ENCODE measurements around the gene SHANK1.

SHANK1 gene

DNA sequence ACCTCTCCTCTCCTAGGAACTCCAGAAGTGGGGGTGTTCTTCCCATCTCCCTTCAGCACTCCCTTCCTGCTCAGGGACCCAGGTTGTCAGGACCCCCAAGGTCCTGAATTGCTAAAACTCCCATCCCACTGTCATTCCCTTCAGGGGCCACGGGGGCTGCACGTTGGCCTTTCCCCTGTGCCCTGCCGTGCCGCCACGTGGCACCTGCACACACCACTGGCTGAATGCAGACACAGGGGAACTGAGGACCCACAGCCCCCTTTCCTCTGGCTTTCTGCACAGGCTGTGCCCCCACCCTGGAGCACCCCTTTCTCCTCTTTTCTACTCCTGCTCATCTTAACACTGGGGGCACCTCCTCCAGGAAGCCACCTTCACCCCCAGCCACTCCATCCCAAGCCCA is 9.0 kb downstream of the SHANK1 start:
- TF ChIP-seq, protein P1, sequence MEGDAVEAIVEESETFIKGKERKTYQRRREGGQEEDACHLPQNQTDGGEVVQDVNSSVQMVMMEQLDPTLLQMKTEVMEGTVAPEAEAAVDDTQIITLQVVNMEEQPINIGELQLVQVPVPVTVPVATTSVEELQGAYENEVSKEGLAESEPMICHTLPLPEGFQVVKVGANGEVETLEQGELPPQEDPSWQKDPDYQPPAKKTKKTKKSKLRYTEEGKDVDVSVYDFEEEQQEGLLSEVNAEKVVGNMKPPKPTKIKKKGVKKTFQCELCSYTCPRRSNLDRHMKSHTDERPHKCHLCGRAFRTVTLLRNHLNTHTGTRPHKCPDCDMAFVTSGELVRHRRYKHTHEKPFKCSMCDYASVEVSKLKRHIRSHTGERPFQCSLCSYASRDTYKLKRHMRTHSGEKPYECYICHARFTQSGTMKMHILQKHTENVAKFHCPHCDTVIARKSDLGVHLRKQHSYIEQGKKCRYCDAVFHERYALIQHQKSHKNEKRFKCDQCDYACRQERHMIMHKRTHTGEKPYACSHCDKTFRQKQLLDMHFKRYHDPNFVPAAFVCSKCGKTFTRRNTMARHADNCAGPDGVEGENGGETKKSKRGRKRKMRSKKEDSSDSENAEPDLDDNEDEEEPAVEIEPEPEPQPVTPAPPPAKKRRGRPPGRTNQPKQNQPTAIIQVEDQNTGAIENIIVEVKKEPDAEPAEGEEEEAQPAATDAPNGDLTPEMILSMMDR (conservative IDR thresholded peaks at IDR 0.05; ENCODE audit: low read depth, low read length): no peak

DNA sequence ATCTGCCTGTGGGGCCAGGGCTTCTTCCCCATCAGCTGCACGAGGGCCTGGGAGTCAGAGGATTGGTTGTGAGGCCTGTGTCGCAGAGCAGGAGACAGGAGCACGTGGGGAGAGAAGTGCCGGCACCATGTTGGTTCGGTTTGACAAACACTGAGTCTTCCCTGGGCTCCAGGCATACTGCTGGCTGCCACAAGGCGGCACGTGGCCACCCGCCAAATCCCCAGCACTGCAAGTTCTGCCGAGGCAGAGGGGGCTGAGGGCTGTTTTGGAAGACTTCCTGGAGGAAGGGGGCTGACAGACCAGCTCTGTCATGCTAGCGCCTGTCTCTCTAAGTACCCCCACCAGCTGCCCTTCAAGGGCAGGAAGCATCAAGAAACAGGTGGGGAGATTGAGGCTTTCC is 9.5 kb downstream of the SHANK1 start:
- TF ChIP-seq, protein P1 (conservative IDR thresholded peaks at IDR 0.05; ENCODE audit: low read depth, low read length): no peak
- no peak overlapping the region for H3K4me3 ChIP-seq (ENCODE audit: low read length)
- no peak for DNase-seq (ENCODE audit: low read depth)

More for the DNA sequence above, 9.0 kb downstream of the SHANK1 start:
- no peak overlapping the region for H3K4me3 ChIP-seq (ENCODE audit: low read length)
- DNase-seq (ENCODE audit: low read depth): no peak

DNA sequence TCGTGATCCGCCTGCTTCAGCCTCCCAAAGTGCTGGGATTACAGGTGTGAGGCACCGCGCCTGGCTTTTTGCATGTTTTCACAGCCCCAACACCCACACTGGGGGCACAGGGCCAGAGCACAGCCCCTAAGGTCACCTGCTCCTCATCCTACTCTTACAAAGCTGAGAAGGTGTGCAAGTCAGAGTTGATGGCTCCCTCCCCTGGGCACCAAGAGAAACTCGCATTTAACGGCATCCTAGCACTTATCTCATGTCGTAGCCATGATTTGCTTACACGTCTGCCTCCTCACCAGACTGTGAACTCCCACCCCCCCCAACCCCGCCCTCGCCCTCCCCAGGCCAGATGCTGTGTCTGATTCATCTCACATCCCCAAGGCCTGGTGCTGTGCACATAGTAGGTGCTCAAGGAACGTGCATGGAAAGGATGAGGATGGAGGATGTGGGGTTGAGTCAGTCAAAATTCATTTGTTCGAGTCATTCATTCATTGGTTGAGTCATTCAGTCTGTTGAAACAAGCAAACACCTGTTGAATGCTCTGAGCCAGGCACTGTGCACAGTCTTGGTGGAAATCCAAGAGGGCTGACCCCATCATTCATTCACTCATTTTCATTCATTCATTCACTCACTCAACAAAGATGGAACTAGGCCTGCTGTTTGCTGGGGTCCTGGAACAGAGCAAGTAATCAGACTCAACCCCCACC is 11.3 kb downstream of the SHANK1 start:
- DNase-seq (ENCODE audit: low read depth): no peak
- H3K4me3 ChIP-seq (ENCODE audit: low read length): no peak overlapping the region
- TF ChIP-seq, protein P1 (conservative IDR thresholded peaks at IDR 0.05; ENCODE audit: low read depth, low read length): no peak

DNA sequence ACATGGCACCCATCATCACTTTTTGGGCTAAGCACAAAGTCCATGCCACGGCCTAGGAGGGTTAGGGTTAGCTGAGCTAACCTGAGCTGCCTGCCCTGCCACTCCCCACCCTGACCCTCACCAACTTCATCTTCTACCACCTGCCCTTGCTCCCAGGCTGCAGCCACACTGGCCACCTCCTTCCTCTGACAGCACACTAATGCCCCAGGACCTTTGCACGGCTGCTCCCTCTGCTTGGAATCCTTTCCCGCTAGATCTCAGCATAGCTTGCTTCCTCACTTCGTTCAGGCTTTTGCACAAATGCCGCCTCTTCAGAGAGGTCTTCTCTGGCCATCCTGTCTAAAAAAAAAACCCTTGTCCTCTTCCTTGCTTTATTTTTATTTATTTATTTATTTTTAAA is 13.2 kb downstream of the SHANK1 start:
- TF ChIP-seq, protein P1 (conservative IDR thresholded peaks at IDR 0.05; ENCODE audit: low read depth, low read length): no peak
- H3K4me3 ChIP-seq (ENCODE audit: low read length): no peak overlapping the region
- DNase-seq (ENCODE audit: low read depth): no peak

DNA sequence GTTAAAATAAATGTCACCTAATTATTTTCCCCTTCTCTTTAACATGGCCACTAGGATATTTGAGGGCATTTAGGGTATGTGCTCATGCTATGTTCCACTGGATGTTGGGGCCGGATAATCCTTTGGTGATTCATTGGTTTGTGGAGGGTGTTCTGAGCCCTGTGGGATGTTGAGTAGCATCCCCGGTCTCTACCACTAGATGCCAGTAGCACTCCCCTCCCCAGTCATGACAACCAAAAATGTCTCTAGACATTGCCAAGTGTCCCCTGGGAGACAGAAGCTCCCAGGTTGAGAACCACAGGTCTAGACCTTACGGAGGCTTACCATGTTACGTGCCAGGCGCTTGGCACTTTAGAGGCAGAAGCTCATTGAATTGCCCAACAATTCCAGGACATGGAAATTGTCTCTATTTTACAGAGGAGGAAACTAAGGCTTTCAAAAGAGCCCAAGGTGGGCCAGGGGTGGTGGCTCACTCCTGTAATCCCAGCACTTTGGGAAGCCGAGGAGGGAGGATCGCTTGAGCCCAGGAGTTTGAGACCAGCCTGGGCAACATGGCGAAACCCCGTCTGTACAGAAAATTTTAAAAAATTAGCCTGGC is 14.1 kb downstream of the SHANK1 start:
- TF ChIP-seq, protein P1 (conservative IDR thresholded peaks at IDR 0.05; ENCODE audit: low read depth, low read length): peak; percentile 82
- peak; percentile 9 for DNase-seq (ENCODE audit: low read depth)
- H3K4me3 ChIP-seq (ENCODE audit: low read length): no peak overlapping the region

DNA sequence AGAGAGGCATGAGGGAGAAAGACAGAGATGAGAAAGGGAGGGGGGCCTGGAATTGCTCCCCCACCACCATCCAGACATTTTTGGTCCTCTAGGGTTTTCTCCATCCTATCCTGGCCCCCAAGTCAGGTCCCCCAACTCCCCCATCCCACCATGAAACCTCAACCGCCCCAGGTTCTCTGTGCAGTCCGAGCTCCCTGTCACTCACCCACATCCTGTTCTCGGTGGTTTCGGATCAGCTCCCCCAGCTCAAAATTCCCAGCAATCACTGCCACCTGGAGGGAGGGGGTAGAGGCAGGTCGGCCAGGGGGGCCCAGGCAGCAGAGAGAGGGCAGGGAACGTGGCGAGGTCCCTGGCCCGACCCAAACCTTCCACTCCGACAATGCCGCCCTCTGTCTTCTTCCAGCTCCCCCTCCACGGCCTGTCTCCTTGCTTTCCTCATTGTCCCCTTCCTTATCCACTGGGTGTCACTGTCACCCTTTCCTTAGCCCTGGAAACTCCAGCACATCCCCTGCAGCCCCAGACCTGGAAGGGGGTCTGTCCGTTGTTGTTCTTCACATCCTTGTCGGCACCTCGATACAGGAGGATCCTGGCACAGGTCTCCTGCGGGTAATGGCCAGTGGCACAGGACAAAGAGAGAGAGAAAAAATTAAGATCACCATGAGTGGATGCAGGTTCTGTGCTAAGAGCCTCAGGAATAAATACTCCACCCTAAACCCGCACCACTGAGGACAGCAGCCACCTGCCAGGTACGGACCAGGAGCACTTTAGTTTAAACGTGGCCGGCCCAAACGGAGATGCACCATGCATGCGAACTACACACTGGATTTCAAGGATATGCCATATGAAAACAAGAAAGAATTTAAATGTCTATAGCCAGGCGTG is 15.4 kb downstream of the SHANK1 start:
- no peak overlapping the region for H3K4me3 ChIP-seq (ENCODE audit: low read length)
- TF ChIP-seq, protein P1 (conservative IDR thresholded peaks at IDR 0.05; ENCODE audit: low read depth, low read length): no peak
- DNase-seq (ENCODE audit: low read depth): no peak

All from retinal pigment epithelial cell (primary cell).